AG04450 (cell line): ENCODE data around the gene POU2AF1. TPM values are rescaled to one million over a fixed set of nuclear protein-coding genes. Genes with fewer than 3 reads are reported as not detected.

Source experiments
- CTCF ChIA-PET: fragments of 300-600, 350-600 bp; formaldehyde crosslinking; extraction: SDS; loops from one replicate; lab custom pipeline; 2022; ENCODE audit warnings: antibody characterized with exemption, inconsistent platforms; lab: Charles Lee
- POLR2A ChIA-PET: fragments of 350-600 bp; formaldehyde crosslinking; extraction: SDS; loops from one replicate; lab custom pipeline; 2021; ENCODE audit warnings: antibody characterized with exemption, inconsistent platforms; lab: Yijun Ruan, JAX
- DNase-seq: peaks from one replicate; pipeline ENCODE4 v3.0.0-alpha.2; 2011; ENCODE audit warnings: low read depth, low spot score
- H3K27ac ChIP-seq: one replicate; pipeline ENCODE4 v1.5.1; 2012; ENCODE audit warnings: low read depth, low read length, control low read depth
- H3K27me3 ChIP-seq: one replicate; pipeline ENCODE4 v1.6.0; 2012; ENCODE audit warnings: low read length; ENCODE audit not compliant: control insufficient read depth, insufficient read depth
- H3K4me3 ChIP-seq: 2 replicates; pipeline ENCODE4 v1.5.1; 2011; ENCODE audit warnings: mild to moderate bottlenecking, low read depth, low read length, control low read depth
- H3K9me3 ChIP-seq: 2 replicates; pipeline ENCODE4 v1.5.1; 2012; ENCODE audit warnings: low read length; ENCODE audit not compliant: control insufficient read depth, insufficient read depth
- polyA plus RNA-seq: library from polyadenylated mRNA; depleted of rRNA; stranded (reverse); fragments of >200 nt; gene quantifications from 2 replicates; pipeline ENCODE4 v1.2.3, GENCODE V29; 2011
- TF ChIP-seq, protein P1 (sequence below): IDR thresholded peaks from 2 replicates; pipeline ENCODE4 v1.5.1; 2011; ENCODE audit warnings: low read depth, low read length, control low read depth, inconsistent platforms

POU2AF1 gene
- polyA plus RNA-seq, 1 experiment: not detected

DNA sequence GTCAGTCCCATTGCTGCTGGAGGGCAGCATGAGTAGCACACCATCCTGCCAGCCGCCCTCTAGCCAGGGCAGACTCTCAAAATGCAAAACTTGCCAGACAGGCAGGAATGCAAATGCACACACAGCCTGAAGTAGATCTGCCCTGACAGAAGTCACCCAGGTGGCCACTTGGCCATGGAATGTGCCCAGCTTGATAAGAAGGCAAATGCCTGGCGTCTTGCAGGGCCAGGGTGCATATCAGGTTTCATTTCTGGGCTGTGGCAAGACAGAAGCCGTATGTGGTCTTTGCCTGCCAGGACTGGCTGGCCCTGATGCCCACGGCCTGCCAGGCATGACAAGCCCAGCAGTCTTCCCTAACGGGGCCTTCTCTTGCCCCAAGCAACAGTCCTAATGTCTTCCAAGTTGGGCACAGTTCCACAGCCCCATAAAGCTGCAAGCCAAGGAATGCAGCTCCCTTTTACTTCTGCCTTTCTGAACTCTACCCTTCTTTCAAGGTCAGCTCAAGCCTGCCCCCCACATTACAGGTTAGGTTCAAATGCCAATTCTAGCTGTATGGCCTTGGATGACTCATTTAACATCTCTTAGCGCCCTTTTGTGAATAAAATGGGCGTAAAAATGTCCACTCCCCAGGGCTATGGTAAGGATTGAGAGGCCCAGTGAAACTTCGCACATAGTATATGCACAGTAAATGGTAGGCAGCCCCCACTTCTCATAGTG, 51.0 kb downstream of the POU2AF1 start:
- TF ChIP-seq, protein P1, sequence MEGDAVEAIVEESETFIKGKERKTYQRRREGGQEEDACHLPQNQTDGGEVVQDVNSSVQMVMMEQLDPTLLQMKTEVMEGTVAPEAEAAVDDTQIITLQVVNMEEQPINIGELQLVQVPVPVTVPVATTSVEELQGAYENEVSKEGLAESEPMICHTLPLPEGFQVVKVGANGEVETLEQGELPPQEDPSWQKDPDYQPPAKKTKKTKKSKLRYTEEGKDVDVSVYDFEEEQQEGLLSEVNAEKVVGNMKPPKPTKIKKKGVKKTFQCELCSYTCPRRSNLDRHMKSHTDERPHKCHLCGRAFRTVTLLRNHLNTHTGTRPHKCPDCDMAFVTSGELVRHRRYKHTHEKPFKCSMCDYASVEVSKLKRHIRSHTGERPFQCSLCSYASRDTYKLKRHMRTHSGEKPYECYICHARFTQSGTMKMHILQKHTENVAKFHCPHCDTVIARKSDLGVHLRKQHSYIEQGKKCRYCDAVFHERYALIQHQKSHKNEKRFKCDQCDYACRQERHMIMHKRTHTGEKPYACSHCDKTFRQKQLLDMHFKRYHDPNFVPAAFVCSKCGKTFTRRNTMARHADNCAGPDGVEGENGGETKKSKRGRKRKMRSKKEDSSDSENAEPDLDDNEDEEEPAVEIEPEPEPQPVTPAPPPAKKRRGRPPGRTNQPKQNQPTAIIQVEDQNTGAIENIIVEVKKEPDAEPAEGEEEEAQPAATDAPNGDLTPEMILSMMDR: no peak
- peaks cover 8% of the 10 kb centered on the region for H3K27me3 ChIP-seq
- no peak overlapping the region for H3K27ac ChIP-seq
- no peaks in the 10 kb centered on the region for H3K9me3 ChIP-seq
- no peak overlapping the region for H3K4me3 ChIP-seq
- no peak for DNase-seq
- CTCF ChIA-PET: no interaction called here
- POLR2A ChIA-PET: no interaction called here

DNA sequence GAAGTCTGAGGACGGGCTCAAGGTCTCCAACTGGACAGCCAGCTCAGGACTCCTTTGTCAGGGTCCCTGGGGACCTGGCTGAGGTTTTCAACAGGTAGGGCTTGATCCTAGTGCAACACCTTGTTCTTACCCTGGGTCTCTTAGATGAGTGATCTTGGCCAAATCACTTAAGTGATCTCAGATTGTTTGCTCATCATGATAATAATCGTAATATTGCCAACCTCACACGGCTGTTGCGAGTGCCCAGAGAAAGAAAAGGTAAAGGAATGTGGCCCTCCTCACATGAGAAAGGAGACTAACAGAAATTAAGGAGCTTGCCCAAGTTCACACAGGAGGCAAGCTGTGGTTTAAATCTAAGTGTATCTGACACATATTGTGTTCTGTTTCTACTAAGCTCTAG, 52.3 kb downstream of the POU2AF1 start:
- no peak for DNase-seq
- CTCF ChIA-PET: interaction anchor here (0.7 to 1.1 kb wide), 2 partner anchors 35 to 97 kb away, joined by 3 read pairs; no protein-coding TSS in a partner anchor
- TF ChIP-seq, protein P1: no peak
- POLR2A ChIA-PET: no interaction called here
- H3K27ac ChIP-seq: no peak overlapping the region
- no peak overlapping the region for H3K4me3 ChIP-seq
- H3K27me3 ChIP-seq: peaks cover 4% of the 10 kb centered on the region
- no peaks in the 10 kb centered on the region for H3K9me3 ChIP-seq

DNA sequence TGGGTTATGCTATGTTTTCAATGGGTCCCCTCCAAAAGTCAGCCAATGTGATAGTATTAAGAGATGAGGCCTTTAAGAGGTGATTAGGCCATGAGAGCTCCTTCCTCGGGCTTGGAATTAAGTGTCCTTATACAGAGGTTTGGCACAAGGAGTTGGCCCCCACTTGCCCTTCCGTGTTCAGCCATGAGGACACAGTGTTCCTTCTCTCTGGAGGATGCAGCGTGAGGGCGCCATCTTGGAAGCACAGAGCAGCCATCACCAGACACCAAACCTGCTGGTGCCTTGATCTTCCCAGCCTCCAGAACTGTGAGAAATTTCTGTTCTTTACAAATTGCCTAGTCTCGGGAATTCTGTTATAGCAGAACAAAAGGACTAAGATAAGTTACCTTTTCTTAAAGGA, 53.8 kb downstream of the POU2AF1 start:
- Histone ChIP-seq H3K27ac (no peak overlapping the region), H3K4me3 (no peak overlapping the region), H3K27me3 (peaks cover 11% of the 10 kb centered on the region), H3K9me3 (no peaks in the 10 kb centered on the region)
- TF ChIP-seq, protein P1: no peak
- CTCF ChIA-PET: no interaction called here
- POLR2A ChIA-PET: no interaction called here
- DNase-seq: no peak

DNA sequence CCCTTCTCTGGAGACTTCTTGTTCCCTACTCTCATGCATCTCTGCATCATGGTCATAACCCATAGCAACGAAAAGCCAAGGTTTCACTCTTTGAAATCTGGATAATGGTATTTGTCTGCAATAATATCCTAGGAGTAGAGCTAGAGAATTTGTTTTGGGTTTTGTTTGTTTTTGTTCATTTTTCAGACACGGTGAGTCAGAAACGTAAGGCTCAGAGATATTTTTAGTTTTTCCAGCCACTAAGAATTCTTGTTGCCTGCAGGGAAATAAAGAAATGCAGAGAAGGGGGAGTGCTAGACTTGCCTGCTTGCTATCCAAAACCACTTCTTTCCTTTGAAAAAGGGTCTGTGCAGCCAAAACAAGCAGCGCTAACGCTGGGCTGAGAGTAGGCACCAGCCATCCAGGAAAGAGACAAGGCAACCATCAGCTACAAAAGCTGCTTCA, 54.8 kb downstream of the POU2AF1 start:
- Histone ChIP-seq H3K27me3 (peaks cover 11% of the 10 kb centered on the region), H3K9me3 (no peaks in the 10 kb centered on the region), H3K4me3 (0 out of 2 replicates have a peak overlapping the region, but pooled peaks have one; percentile 10), H3K27ac (peak overlapping the region; percentile 31)
- ChIA-PET POLR2A (no interaction called here), CTCF (interaction anchor here (0.7 kb wide), 1 partner anchor 100 kb away, joined by 3 read pairs; no protein-coding TSS in a partner anchor)
- TF ChIP-seq, protein P1: no peak
- no peak for DNase-seq

DNA sequence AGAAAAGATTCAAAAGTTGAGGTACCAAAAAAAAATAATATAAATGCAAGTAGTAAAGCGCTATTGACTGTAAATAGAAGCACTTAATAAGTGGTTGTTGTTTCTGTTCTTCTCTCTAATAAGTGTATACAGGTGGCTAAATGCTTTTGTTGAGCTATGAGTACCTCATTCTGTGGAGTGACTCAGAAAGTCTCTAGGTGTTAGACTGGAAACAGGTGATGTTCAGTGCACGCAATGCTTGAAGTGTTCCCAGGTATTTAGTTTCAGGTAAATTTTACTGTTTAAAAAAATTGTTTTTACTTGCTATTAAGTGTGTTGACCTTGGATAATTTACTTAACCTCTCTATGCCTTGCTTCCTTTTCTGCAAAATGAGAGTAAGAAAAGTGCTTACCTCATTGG, 56.5 kb downstream of the POU2AF1 start:
- Histone ChIP-seq H3K27me3 (peaks cover 19% of the 10 kb centered on the region), H3K9me3 (no peaks in the 10 kb centered on the region), H3K27ac (no peak overlapping the region), H3K4me3 (no peak overlapping the region)
- POLR2A ChIA-PET: no interaction called here
- DNase-seq: no peak
- CTCF ChIA-PET: no interaction called here
- TF ChIP-seq, protein P1: no peak
